Tibial artery (tissue), 4 donors: ENCODE data around the gene CFAP251.

Source experiments
- DNase-seq, 2 donors: peaks; one replicate each; pipeline ENCODE4 v3.0.0-alpha.2; 2019
- H3K27ac ChIP-seq, 2 donors: fragments of 200-600 bp; sonication (generic) in 1 of 2; 1 replicate in 1 of 2; 2 replicates in 1 of 2; pipeline ENCODE4 v1.5.1; 2018 to 2019; ENCODE audit warnings: mild to moderate bottlenecking in 1 of 2
- H3K27me3 ChIP-seq, 2 donors: fragments of 200-600 bp; sonication (generic) in 1 of 2; one replicate each; pipeline versions ENCODE4 v1.5.1 to v1.6.0; 2016 to 2019
- H3K36me3 ChIP-seq, 3 donors: fragments of 200-600 bp; sonication (generic) in 2 of 3; one replicate each; pipeline ENCODE4 v1.5.1; 2016 to 2019; ENCODE audit warnings: mild to moderate bottlenecking in 2 of 3
- H3K4me1 ChIP-seq, 4 donors: fragments of 200-600 bp; sonication (generic) in 2 of 4; 1 replicate in 3 of 4; 2 replicates in 1 of 4; pipeline ENCODE4 v1.5.1; 2016 to 2019
- H3K4me3 ChIP-seq, 2 donors: fragments of 200-600 bp; sonication (generic) in 1 of 2; 1 replicate in 1 of 2; 2 replicates in 1 of 2; pipeline ENCODE4 v1.5.1; 2018 to 2019; ENCODE audit warnings: mild to moderate bottlenecking in 2 of 2
- H3K9me3 ChIP-seq, 3 donors: fragments of 200-600 bp; sonication (generic) in 1 of 3; one replicate each; pipeline ENCODE4 v1.5.1; 2016 to 2019
- intact Hi-C: fragments of 100-400 bp; cut with DNase I; formaldehyde crosslinking; loops from one replicate; pipeline ENCODE4 v1.15.0; 2023; ENCODE audit warnings: low total_unique reads
- TF ChIP-seq, protein P1 (sequence below), 2 experiments: fragments of 200-600 bp in 1 of 2; fragments of 450-650 bp in 1 of 2; IDR thresholded peaks; one replicate each; pipeline ENCODE4 v1.5.1; 2017 to 2019; ENCODE audit warnings: antibody characterized with exemption in 2 of 2, mild to moderate bottlenecking in 1 of 2, moderate library complexity in 1 of 2

Gene CFAP251

GRCh38 chr12:122009741-122010140, 91.3 kb downstream of the CFAP251 start:
- peaks cover 0 to 7% (median 0%) of the 10 kb centered on the region in 4 donors for H3K4me1 ChIP-seq
- intact Hi-C loops, result no loop called here

DNA sequence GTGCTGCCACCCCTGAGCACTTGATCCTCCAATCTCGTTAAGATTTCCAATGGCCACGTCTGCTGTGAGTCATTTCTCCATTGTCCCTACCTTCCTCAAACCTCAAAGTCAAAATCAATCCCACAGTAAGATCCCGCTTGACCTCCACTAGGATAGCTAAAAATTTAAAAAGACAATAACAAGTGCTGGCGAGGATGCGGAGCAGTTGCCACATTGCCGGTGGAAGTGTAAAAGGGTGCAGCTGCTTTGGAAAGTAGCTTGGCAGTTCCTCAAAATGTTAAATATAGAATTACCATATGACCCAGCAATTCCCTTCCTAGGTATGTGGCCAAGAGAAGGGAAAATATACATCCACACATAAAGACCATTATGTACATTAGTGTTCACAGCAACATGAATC, 93.8 kb downstream of the CFAP251 start:
- intact Hi-C loops, result no loop called here
- no peaks in the 10 kb centered on the region for H3K27me3 ChIP-seq
- H3K9me3 ChIP-seq, result no peaks in the 10 kb centered on the region
- H3K4me1 ChIP-seq, result no peaks in the 10 kb centered on the region
- H3K36me3 ChIP-seq, result no peaks in the 10 kb centered on the region
- TF ChIP-seq, protein P1, sequence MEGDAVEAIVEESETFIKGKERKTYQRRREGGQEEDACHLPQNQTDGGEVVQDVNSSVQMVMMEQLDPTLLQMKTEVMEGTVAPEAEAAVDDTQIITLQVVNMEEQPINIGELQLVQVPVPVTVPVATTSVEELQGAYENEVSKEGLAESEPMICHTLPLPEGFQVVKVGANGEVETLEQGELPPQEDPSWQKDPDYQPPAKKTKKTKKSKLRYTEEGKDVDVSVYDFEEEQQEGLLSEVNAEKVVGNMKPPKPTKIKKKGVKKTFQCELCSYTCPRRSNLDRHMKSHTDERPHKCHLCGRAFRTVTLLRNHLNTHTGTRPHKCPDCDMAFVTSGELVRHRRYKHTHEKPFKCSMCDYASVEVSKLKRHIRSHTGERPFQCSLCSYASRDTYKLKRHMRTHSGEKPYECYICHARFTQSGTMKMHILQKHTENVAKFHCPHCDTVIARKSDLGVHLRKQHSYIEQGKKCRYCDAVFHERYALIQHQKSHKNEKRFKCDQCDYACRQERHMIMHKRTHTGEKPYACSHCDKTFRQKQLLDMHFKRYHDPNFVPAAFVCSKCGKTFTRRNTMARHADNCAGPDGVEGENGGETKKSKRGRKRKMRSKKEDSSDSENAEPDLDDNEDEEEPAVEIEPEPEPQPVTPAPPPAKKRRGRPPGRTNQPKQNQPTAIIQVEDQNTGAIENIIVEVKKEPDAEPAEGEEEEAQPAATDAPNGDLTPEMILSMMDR (IDR thresholded peaks at IDR 0.05), result no peak
- DNase-seq, result no peak
- H3K4me3 ChIP-seq, result no peak overlapping the region
- H3K27ac ChIP-seq, result no peak overlapping the region

More at GRCh38 chr12:122009741-122010140, 91.3 kb downstream of the CFAP251 start:
- no peak overlapping the region for H3K4me3 ChIP-seq
- no peaks in the 10 kb centered on the region for H3K36me3 ChIP-seq
- DNase-seq, result no peak
- H3K9me3 ChIP-seq, result no peaks in the 10 kb centered on the region
- TF ChIP-seq, protein P1 (IDR thresholded peaks at IDR 0.05), result no peak
- H3K27me3 ChIP-seq, result no peaks in the 10 kb centered on the region
- H3K27ac ChIP-seq, result no peak overlapping the region

DNA sequence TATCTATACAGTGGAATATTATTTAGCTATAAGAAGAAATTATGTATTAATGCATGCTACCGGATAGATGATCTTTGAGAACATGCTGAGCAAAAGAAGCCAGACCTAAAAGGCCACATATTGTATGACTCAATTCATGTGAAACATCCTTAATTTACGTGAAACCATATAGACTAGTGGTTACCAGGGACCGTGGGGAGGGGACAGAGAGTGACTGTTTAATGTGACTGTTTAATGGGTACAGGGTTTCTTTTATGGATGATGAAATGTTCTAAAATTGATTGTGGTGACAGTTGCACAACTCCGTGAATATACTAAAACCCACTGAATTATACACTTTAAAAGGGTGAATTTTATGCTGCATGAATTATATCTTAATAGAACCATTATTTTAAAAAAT, 94.7 kb downstream of the CFAP251 start:
- H3K9me3 ChIP-seq, result no peaks in the 10 kb centered on the region
- no peak overlapping the region for H3K27ac ChIP-seq
- no peaks in the 10 kb centered on the region for H3K36me3 ChIP-seq
- TF ChIP-seq, protein P1 (IDR thresholded peaks at IDR 0.05), result no peak
- H3K4me3 ChIP-seq, result no peak overlapping the region
- DNase-seq, result no peak
- no peaks in the 10 kb centered on the region for H3K27me3 ChIP-seq
- intact Hi-C loops, result no loop called here
- H3K4me1 ChIP-seq, result no peaks in the 10 kb centered on the region

DNA sequence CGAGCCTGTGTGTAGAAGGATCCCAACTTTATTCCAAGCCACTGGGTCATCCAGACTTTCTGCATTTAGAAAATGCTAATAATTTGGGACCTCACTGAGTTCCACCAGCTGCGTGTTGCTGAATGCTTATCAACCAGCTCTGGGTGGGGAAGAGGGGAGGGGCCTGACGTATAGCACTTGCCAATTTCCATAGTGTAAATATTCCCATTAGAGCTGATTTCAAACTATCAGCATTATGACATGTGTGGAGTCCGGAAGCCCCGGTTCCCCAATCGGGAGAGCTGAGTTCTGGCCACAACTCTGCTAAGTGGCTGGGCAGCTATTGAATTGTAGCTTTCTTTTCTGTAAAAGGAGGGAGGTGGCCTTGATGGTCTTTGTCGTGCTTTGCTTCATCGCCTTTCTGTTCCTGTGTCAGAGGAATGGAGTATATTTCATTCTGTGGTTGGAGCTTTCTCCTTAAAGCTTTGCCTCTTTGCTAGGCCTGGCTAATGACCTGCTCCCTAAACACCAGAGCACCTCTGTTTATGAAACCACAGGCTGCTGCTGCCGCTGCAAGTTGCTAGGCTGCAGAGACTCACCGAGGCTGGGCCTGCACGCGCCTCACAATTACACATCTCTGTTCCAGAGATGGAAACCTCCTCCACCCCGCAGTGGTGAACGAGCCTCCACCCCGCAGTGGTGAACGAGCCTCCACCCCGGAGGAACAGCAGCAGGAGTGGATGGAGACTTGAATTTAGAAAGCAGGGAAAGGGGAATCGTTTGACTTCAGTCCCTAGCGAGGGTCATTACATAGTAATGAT, 95.6 kb downstream of the CFAP251 start:
- H3K9me3 ChIP-seq, result no peaks in the 10 kb centered on the region
- H3K4me1 ChIP-seq, result no peaks in the 10 kb centered on the region
- H3K36me3 ChIP-seq, result no peaks in the 10 kb centered on the region
- no peak overlapping the region for H3K4me3 ChIP-seq
- DNase-seq, result no peak
- no peaks in the 10 kb centered on the region for H3K27me3 ChIP-seq
- H3K27ac ChIP-seq, result no peak overlapping the region
- intact Hi-C loops, result no loop called here
- TF ChIP-seq, protein P1 (IDR thresholded peaks at IDR 0.05), result no peak

DNA sequence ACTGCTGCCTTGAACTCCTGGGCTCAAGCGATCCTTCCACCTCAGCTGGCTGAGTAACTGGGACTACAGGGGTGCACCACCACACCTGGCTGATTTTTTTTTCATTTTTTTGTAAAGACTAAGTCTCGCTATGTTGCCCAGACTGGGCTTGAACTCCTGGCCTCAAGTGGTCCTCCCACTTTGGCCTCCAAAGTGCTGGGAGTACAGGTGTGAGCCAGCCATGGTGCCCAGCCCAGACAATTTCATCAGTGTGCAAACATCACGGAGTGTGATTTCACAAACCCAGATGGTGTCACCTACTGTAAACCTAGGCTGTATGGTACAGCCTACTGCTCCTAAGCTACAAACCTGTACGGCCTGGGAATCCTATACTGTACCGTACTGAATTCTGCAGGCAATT, 96.4 kb downstream of the CFAP251 start:
- Histone ChIP-seq H3K4me1 (no peaks in the 10 kb centered on the region), H3K36me3 (no peaks in the 10 kb centered on the region), H3K9me3 (no peaks in the 10 kb centered on the region), H3K27ac (no peak overlapping the region), H3K4me3 (no peak overlapping the region), H3K27me3 (no peaks in the 10 kb centered on the region)
- TF ChIP-seq, protein P1 (IDR thresholded peaks at IDR 0.05), result no peak
- intact Hi-C loops, result no loop called here
- no peak for DNase-seq
